ENCODE results near the gene STXBP3.
A peak's percentile ranks its signal among the peaks of the same experiment; 100 is the strongest.
"Not testable (repeated sequence)": the region's sequence is repeated elsewhere in the genome, so short reads cannot be mapped to it uniquely, and the experiment has no call there.

Gene STXBP3

DNA sequence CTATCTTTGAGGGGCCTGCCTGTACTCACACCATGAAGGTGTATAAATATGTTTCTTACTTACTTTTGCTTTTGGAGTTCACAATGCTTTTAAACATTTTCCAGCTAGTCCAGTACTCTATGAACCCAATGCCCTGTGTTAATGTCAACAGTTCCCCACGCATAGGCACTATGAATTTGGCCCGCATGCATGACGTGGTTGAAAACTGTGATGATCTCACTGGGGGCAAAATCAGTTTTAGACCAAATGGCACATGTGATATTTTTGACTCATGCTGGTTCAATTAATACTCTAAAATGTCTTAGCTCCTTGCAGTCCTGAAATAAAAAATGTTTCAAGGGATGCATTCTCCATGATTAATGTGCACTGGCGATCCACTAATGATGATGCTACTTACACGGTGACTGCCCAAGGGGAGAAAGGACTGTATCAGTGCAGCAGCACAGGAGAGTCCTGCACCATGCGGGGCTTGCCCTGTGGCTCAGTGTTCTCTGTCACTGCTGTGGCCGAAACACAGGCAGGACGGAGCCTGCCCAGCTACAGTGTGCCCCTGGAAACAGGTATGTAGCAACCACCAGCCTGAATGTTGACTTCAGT lies 18.0 kb upstream of the STXBP3 start:
- no peak for DNase-seq (ENCODE audit: low read depth)

DNA sequence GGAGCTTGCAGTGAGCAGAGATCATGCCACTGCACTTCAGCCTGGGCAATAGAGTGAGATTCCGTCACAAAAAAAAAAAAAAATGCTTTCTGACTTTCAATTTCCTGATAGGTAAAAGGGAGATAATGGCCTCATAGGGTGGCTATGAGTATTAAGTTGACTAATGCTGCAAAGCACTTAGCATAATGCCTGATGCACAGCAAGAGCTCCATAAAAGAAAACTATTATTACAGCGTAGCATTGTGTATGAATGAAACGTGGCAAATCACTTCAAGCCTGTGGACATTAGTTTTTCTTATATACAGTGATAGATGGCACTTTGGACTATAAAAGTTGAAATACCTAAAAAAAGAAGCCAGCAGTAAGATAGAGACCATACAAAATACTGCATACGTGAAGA lies 17.0 kb upstream of the STXBP3 start:
- DNase-seq (ENCODE audit: low read depth): no peak

- DNase-seq (ENCODE audit: low read depth): no peak
Measured at GRCh38 chr1:108732398-108732797, 14.1 kb upstream of the STXBP3 start.

GRCh38 chr1:108734171-108734865 lies 12.2 kb upstream of the STXBP3 start:
- DNase-seq (ENCODE audit: low read depth): no peak

DNA sequence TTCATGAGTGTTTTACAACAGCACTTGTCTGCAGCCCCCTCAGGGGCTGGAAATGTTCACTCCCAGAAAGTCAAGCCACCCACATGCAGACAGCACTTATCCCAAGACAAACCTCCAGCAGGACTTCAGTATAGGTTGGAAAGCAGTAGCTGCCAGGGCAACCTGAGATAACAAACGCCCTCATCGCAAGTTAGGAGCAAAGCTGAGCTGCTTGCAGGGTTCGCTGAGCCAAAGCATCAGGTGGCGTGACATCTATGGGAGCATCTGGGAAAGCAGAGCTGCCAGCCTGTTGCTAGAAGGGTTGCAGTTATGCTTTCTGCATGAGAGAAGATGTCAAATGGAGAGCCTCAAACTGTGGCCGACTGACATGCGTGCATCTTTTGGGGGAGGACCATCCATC lies 4.2 kb upstream of the STXBP3 start:
- no peak for DNase-seq (ENCODE audit: low read depth)

DNA sequence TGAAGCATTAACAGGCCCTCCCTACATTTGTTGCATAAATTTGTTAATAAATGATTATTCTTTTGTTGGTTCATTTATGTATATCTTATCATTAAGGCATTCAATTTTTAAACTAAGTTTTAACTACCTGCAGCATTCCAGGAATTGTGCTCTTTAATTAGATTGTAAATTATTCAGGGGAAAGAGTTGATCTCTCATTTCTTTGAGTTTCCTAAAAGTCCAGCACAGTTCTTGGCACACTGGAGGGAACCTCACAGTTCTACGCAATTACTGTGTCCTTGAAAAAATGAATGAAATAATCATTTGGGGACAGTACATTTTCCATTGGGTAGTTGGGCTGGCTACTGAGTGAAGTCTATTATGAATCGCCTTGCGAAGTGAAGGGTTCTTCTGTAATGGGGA lies 493 bp upstream of the STXBP3 start:
- DNase-seq (ENCODE audit: low read depth): no peak

GRCh38 chr1:108747171-108747850 lies 837 bp downstream of the STXBP3 start:
- peak; percentile 11 for DNase-seq (ENCODE audit: low read depth)

- DNase-seq (ENCODE audit: low read depth): no peak
Measured at GRCh38 chr1:108747898-108748297, 1.4 kb downstream of the STXBP3 start.

- DNase-seq (ENCODE audit: low read depth): no peak
Measured at GRCh38 chr1:108749081-108749480, 2.6 kb downstream of the STXBP3 start.

GRCh38 chr1:108750476-108751181 lies 4.2 kb downstream of the STXBP3 start:
- DNase-seq (ENCODE audit: low read depth): no peak

- DNase-seq (ENCODE audit: low read depth): no peak
Measured at GRCh38 chr1:108753363-108753762, 6.9 kb downstream of the STXBP3 start.

DNA sequence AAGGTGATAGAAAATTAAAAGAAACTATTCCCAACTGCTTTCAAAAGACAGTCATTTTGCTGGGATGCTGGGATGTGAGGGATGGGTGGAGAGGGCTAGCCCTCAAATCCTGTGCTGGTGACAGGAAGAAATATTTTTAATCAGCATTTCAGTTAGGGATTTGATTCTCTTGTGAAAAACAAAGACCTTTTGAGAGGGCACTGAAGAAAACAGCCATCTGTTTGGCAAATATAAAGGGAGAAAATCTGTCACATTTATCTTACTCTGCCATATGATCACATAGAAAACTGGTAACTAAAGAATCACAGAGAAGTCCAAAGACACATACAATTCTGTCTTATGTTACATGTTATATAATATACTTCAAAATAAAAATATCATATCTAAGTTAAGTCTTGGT lies 12.3 kb downstream of the STXBP3 start:
- no peak for DNase-seq (ENCODE audit: low read depth)

GRCh38 chr1:108767115-108767514 lies 20.6 kb downstream of the STXBP3 start:
- DNase-seq (ENCODE audit: low read depth): no peak

- DNase-seq (ENCODE audit: low read depth): no peak
Measured at GRCh38 chr1:108767708-108768107, 21.2 kb downstream of the STXBP3 start.

- no peak for DNase-seq (ENCODE audit: low read depth)
Measured at GRCh38 chr1:108777839-108778238, 31.4 kb downstream of the STXBP3 start.

DNA sequence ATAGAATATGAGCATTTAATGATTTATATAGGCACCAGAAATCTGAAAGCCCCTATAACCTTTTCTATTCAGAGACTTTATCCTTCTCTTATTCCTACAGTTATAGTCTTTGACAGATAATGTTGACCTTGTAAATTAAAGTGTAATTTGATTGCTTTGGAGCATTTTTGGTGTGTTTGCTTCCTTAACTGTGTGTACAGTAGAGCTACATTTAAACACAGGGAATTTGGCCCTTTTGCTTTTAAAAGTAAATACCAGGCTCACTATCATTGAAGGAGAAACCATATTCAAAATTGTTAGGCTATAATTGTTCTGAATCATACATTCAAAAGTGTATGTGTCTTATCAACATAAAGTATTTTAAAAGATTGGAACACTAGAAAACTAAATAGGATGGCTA lies 33.0 kb downstream of the STXBP3 start:
- DNase-seq (ENCODE audit: low read depth): no peak

DNA sequence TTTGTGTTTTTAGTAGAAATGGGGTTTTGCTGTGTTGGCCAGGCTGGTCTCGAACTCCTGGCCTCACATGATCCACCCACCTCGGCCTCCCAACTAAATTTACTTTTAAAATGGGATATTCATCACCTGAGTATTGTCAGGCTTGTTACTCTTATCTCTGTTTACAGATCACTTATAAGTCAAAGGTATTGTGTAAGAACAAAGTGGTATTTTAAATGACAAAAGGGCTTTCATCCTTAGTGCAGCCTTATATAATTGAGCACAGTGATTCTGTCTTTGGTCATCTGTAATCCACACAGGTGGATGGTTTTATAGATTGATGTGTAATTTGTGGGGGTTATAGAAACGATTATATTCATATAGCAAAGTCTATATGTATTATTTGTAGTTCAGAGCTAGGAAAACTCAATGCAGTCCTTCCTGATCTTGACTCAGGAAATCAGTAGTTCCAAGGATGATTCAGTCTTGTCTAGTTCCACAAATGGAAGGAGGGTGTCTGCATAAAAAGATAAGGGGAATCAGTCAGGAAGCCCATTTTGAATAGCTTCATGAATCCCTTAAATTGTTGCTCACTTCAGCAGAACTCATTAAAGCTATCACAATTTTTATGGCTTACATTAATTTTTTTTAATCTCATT lies 34.6 kb downstream of the STXBP3 start:
- DNase-seq (ENCODE audit: low read depth): no peak

DNA sequence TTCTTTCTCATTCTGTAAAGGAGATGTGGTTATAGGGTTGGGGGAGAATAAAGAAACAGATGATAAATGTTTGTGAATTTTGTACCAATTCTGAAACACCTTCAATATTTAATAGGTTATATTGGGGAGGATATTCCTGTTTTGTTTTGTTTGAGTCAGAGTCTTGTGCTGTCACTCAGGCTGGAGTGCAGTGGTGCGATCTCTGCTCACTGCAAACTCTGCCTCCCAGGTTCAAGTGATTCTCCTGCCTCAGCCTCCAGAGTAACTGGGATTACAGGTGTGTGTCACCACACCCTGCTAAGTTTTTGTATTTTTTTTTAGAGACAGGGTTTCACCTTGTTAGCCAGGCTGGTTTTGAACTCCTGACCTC lies 35.1 kb downstream of the STXBP3 start:
- DNase-seq (ENCODE audit: low read depth): not testable (repeated sequence)

- no peak for DNase-seq (ENCODE audit: low read depth)
Measured at GRCh38 chr1:108785264-108785663, 38.8 kb downstream of the STXBP3 start.

GRCh38 chr1:108785880-108786279 lies 39.4 kb downstream of the STXBP3 start:
- DNase-seq (ENCODE audit: low read depth): no peak

GRCh38 chr1:108791790-108792189 lies 45.3 kb downstream of the STXBP3 start:
- DNase-seq (ENCODE audit: low read depth): no peak

- no peak for DNase-seq (ENCODE audit: low read depth)
Measured at GRCh38 chr1:108792420-108792819, 45.9 kb downstream of the STXBP3 start.

All from activated T-helper 9 cell treated with anti-CD3 and anti-CD28 coated beads, Interleukin-2, amount 50 U/mL, for 16 hours (primary cell).